Measurements from ENCODE around the gene F2RL1. TPM values are rescaled to one million over a fixed set of nuclear protein-coding genes. Genes with fewer than 3 reads are reported as not detected.
A peak's percentile ranks its signal among the peaks of the same experiment; 100 is the strongest.

F2RL1 gene
- total and polyA plus RNA-seq, 4 donors: 3.8 to 19.2 (median 5.4) TPM

- H3K4me3 ChIP-seq: no peak overlapping the region
- H3K27me3 ChIP-seq (ENCODE audit: control insufficient read depth in 3 of 3, insufficient read depth in 3 of 3, low read length in 2 of 3): no peaks in the 10 kb centered on the region
- no peak overlapping the region for H3K27ac ChIP-seq (ENCODE audit: low read depth in 1 of 2, low read length in 1 of 2)
- TF ChIP-seq CTCF (IDR thresholded peaks at IDR 0.05; ENCODE audit: control extremely low read depth, extremely low read depth): no peak
- peaks cover 6 to 24% (median 10%) of the 10 kb centered on the region in 5 donors for H3K4me1 ChIP-seq (ENCODE audit: control insufficient read depth in 5 of 5, insufficient read depth in 5 of 5, low read length in 5 of 5)
- DNase-seq (peak in 2 of 3 donors; percentile 47 to 70), ATAC-seq (ENCODE audit: insufficient read depth, low FRiP score) (no peak)
- 44 to 67% methylated on average over 4 of the region's 4 CpGs for WGBS, 2 donors
- H3K9me3 ChIP-seq (ENCODE audit: control insufficient read depth in 4 of 4, insufficient read depth in 3 of 4, low read length in 3 of 4): no peaks in the 10 kb centered on the region
- no peak overlapping the region for H3K9ac ChIP-seq (ENCODE audit: insufficient read depth in 1 of 2, low read length in 2 of 2)
- no peaks in the 10 kb centered on the region for H3K36me3 ChIP-seq (ENCODE audit: control insufficient read depth in 4 of 4, insufficient read depth in 4 of 4, low read length in 4 of 4)
These were observed 24.0 kb upstream of the F2RL1 start for GRCh38 chr5:76794871-76795270.

GRCh38 chr5:76799588-76799987, 19.2 kb upstream of the F2RL1 start:
- H3K4me3 ChIP-seq: no peak overlapping the region
- H3K9me3 ChIP-seq (ENCODE audit: control insufficient read depth in 4 of 4, insufficient read depth in 3 of 4, low read length in 3 of 4): no peaks in the 10 kb centered on the region
- TF ChIP-seq CTCF (IDR thresholded peaks at IDR 0.05; ENCODE audit: control extremely low read depth, extremely low read depth): no peak
- DNase-seq (no peak), ATAC-seq (ENCODE audit: insufficient read depth, low FRiP score) (no peak)
- H3K9ac ChIP-seq (ENCODE audit: insufficient read depth in 1 of 2, low read length in 2 of 2): no peak overlapping the region
- no peaks in the 10 kb centered on the region for H3K36me3 ChIP-seq (ENCODE audit: control insufficient read depth in 4 of 4, insufficient read depth in 4 of 4, low read length in 4 of 4)
- no peaks in the 10 kb centered on the region for H3K27me3 ChIP-seq (ENCODE audit: control insufficient read depth in 3 of 3, insufficient read depth in 3 of 3, low read length in 2 of 3)
- H3K27ac ChIP-seq (ENCODE audit: low read depth in 1 of 2, low read length in 1 of 2): no peak overlapping the region
- H3K4me1 ChIP-seq (ENCODE audit: control insufficient read depth in 5 of 5, insufficient read depth in 5 of 5, low read length in 5 of 5): peaks cover 0 to 7% (median 2%) of the 10 kb centered on the region in 5 donors
- WGBS, 2 donors: 91 to 96% methylated on average over 1 of the region's 1 CpG

GRCh38 chr5:76800579-76800978, 18.3 kb upstream of the F2RL1 start:
- Histone ChIP-seq H3K9ac (ENCODE audit: insufficient read depth in 1 of 2, low read length in 2 of 2) (no peak overlapping the region), H3K9me3 (ENCODE audit: control insufficient read depth in 4 of 4, insufficient read depth in 3 of 4, low read length in 3 of 4) (no peaks in the 10 kb centered on the region), H3K27me3 (ENCODE audit: control insufficient read depth in 3 of 3, insufficient read depth in 3 of 3, low read length in 2 of 3) (no peaks in the 10 kb centered on the region), H3K27ac (ENCODE audit: low read depth in 1 of 2, low read length in 1 of 2) (peak overlapping the region in 1 of 2 donors; percentile 23), H3K4me3 (no peak overlapping the region), H3K4me1 (ENCODE audit: control insufficient read depth in 5 of 5, insufficient read depth in 5 of 5, low read length in 5 of 5) (peaks cover 0 to 7% (median 2%) of the 10 kb centered on the region in 5 donors), H3K36me3 (ENCODE audit: control insufficient read depth in 4 of 4, insufficient read depth in 4 of 4, low read length in 4 of 4) (no peaks in the 10 kb centered on the region)
- no peak for TF ChIP-seq CTCF (IDR thresholded peaks at IDR 0.05; ENCODE audit: control extremely low read depth, extremely low read depth)
- 93 to 99% methylated on average over 3 of the region's 3 CpGs for WGBS, 2 donors
- DNase-seq (no peak), ATAC-seq (ENCODE audit: insufficient read depth, low FRiP score) (no peak)
